GM18519 (cell line): Measurements from ENCODE around the gene SARDH.

Experiments used
- ATAC-seq: cut with Tn5 transposase; IDR thresholded peaks from one replicate; pipeline ENCODE4 v1.9.1; 2021; ENCODE audit warnings: mild to moderate bottlenecking, moderate library complexity; ENCODE audit not compliant: unreplicated experiment, low FRiP score

The SARDH gene

GRCh38 chr9:133615606-133616188, 122.5 kb downstream of the SARDH start:
- ATAC-seq: no peak

- no peak for ATAC-seq
Measured at GRCh38 chr9:133615186-133615585, 123.0 kb downstream of the SARDH start.

DNA sequence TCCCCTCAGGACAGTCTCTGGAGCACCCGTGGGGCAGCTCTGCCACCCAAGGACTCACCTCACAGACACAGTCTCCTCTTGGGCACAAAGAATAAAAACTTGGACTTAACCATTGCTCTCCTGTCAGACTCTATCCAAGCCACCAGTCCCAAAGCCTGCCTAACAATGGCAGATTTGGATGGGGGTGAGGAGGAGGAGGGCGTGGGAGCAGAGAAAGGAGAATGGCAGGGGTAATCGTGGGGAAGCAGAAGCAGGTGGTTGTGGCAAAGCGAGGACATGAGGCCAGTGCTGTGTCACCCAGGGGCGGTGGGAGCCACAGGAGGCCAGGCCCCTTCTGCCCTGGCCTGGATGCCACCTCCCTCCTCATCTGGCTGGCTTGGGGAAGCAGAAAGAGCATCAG, 123.5 kb downstream of the SARDH start:
- no peak for ATAC-seq

DNA sequence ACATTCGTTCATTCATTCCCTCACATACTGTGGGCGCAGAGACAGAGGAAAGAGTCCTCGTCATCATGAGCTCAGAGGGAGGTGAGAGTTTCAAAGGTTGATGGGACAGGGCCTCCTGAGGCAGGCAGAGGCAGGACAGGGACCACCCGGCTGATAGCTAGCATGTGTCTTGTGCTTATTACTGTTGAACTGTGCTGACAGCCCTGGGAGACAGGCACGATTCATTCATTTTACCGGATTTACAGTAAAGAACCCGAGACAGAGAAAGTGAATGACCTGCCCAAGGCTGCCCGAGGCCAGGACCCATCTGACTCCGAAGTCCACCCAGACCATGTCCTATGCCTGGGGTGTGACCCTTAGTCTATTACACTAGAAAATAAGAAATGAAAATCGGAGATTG, 124.1 kb downstream of the SARDH start:
- ATAC-seq: no peak
